Stomach smooth muscle (tissue), 2 donors: ENCODE results near the gene TMEFF2.

Experiments
- H3K27ac ChIP-seq: one replicate; pipeline ENCODE4 v1.7.0; 2013; ENCODE audit warnings: mild to moderate bottlenecking, low read length, inconsistent platforms
- H3K27me3 ChIP-seq, 2 donors: one replicate each; pipeline ENCODE4 v1.7.0; 2013; ENCODE audit warnings: low read length in 2 of 2; ENCODE audit not compliant: insufficient read depth in 2 of 2, control insufficient read depth in 1 of 2
- H3K36me3 ChIP-seq, 2 donors: one replicate each; pipeline ENCODE4 v1.7.0; 2013; ENCODE audit warnings: low read length in 2 of 2; ENCODE audit not compliant: control insufficient read depth in 2 of 2, insufficient read depth in 2 of 2
- H3K4me1 ChIP-seq: one replicate; pipeline ENCODE4 v1.7.0; 2013; ENCODE audit warnings: low read length; ENCODE audit not compliant: control insufficient read depth, insufficient read depth
- H3K4me3 ChIP-seq, 2 donors: one replicate each; pipeline ENCODE4 v1.7.0; 2013; ENCODE audit warnings: low read length in 2 of 2
- H3K9ac ChIP-seq, 2 donors: one replicate each; pipeline ENCODE4 v1.7.0; 2013; ENCODE audit warnings: low read length in 2 of 2, mild to moderate bottlenecking in 1 of 2
- H3K9me3 ChIP-seq, 2 donors: one replicate each; pipeline ENCODE4 v1.7.0; 2013; ENCODE audit warnings: low read length in 2 of 2; ENCODE audit not compliant: control insufficient read depth in 2 of 2
- donor health status: healthy.
- donor health status: Pancreatic carcinoma.

The TMEFF2 gene

GRCh38 chr2:191976436-191976835, 218.3 kb downstream of the TMEFF2 start:
- Histone ChIP-seq H3K27ac (no peak overlapping the region), H3K36me3 (no peaks in the 10 kb centered on the region), H3K4me1 (no peaks in the 10 kb centered on the region)

GRCh38 chr2:191974676-191975075, 220.1 kb downstream of the TMEFF2 start:
- no peak overlapping the region for H3K27ac ChIP-seq
- no peak overlapping the region for H3K9ac ChIP-seq
- no peaks in the 10 kb centered on the region for H3K9me3 ChIP-seq
- H3K4me1 ChIP-seq, result no peaks in the 10 kb centered on the region
- no peak overlapping the region for H3K4me3 ChIP-seq
- no peaks in the 10 kb centered on the region for H3K36me3 ChIP-seq
- H3K27me3 ChIP-seq, result no peaks in the 10 kb centered on the region

More at GRCh38 chr2:191976436-191976835, 218.3 kb downstream of the TMEFF2 start:
- no peak overlapping the region for H3K4me3 ChIP-seq
- no peaks in the 10 kb centered on the region for H3K9me3 ChIP-seq
- no peak overlapping the region for H3K9ac ChIP-seq
- H3K27me3 ChIP-seq, result no peaks in the 10 kb centered on the region

GRCh38 chr2:191970867-191971266, 223.9 kb downstream of the TMEFF2 start:
- H3K27me3 ChIP-seq, result no peaks in the 10 kb centered on the region
- no peak overlapping the region for H3K27ac ChIP-seq

GRCh38 chr2:191968120-191968519, 226.6 kb downstream of the TMEFF2 start:
- Histone ChIP-seq H3K36me3 (no peaks in the 10 kb centered on the region), H3K4me3 (no peak overlapping the region), H3K4me1 (no peaks in the 10 kb centered on the region), H3K9me3 (no peaks in the 10 kb centered on the region), H3K27ac (no peak overlapping the region), H3K27me3 (no peaks in the 10 kb centered on the region), H3K9ac (no peak overlapping the region)

More at GRCh38 chr2:191970867-191971266, 223.9 kb downstream of the TMEFF2 start:
- Histone ChIP-seq H3K9me3 (no peaks in the 10 kb centered on the region), H3K9ac (no peak overlapping the region), H3K36me3 (no peaks in the 10 kb centered on the region), H3K4me3 (no peak overlapping the region), H3K4me1 (no peaks in the 10 kb centered on the region)

DNA sequence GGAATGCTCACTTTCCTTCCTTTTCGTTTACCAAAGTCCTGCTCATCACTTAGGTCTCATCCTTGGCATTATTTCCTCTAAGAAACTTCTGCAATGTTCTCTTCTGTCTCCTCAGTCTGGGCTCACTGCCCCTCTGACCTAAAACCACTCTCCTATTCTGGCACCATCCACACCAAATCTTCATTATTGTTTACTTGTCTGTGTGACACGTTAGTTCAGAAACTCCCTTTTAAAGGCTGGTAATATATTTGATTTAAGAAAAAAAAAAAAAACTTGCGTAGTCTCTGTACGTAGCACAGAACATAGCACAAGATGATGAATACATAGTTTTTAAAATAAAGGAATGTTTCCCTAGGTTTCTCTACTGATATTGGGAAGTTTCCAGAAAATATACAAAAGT, 229.0 kb downstream of the TMEFF2 start:
- Histone ChIP-seq H3K4me1 (no peaks in the 10 kb centered on the region), H3K27me3 (no peaks in the 10 kb centered on the region), H3K27ac (no peak overlapping the region), H3K9me3 (no peaks in the 10 kb centered on the region), H3K9ac (no peak overlapping the region), H3K36me3 (no peaks in the 10 kb centered on the region), H3K4me3 (peak overlapping the region in 1 of 2 donors; percentile 28)

DNA sequence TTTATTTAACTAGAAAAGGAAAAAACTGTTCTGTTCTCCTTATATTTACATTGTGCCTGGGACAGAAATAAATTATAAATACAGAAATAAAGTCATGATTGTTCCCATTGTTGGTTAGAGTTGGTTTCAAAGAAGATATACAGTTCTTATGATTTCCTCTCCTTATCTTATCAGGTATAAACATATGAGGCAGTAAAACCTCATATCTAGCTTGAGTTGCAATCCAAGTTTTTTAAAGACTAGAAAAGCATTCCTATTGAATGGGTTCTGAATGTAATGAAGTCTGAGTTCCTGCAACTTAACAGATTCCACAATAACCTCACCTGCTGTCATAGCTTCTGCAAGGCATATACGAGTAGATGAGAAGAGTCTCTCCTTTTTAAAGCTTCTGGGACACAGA, 233.2 kb downstream of the TMEFF2 start:
- no peak overlapping the region for H3K4me3 ChIP-seq
- H3K27ac ChIP-seq, result no peak overlapping the region
- no peaks in the 10 kb centered on the region for H3K4me1 ChIP-seq
- no peaks in the 10 kb centered on the region for H3K9me3 ChIP-seq
- no peak overlapping the region for H3K9ac ChIP-seq
- H3K36me3 ChIP-seq, result no peaks in the 10 kb centered on the region
- no peaks in the 10 kb centered on the region for H3K27me3 ChIP-seq

GRCh38 chr2:191959209-191959608, 235.5 kb downstream of the TMEFF2 start:
- Histone ChIP-seq H3K27ac (no peak overlapping the region), H3K4me1 (no peaks in the 10 kb centered on the region), H3K27me3 (no peaks in the 10 kb centered on the region), H3K4me3 (no peak overlapping the region), H3K9me3 (no peaks in the 10 kb centered on the region), H3K36me3 (no peaks in the 10 kb centered on the region), H3K9ac (no peak overlapping the region)

DNA sequence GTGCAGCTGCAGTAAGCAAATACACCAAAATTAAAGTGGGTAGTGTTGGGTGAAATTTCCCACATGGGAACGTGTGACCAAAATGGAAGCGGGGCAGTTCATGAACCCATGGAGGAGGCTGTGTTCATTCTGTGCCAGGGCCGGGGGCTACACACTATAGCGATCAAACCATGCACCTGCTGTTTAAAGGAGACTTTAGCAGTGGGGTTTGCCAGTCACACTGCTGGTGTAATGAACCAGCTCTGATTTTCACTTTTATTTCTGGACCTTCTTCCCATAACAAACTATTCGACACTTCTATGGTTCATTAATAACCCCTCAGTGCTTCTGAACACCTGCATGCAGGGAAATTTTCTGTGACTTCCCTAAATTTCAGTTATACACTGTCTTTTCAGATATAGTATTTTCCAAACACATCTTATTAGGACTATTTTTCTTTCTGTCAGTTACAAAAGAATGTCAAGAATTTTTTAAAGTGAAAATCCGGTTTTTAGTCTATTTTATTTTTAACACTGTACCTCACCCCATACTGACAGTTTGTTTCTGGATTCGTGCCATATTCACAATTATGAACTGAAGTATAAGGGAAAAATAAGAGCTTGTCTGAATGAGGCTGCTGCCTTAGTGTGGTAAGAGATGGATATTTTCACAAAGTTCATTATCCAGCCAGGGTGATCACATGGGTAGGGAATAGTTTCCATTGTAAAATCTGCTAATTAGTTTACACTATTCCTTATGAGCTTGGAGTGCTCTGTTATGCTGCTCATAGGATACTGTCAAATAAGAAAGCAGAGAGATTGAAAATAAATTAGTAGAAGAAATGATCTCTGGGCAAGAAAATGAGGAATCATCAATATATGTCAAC, 236.5 kb downstream of the TMEFF2 start:
- Histone ChIP-seq H3K27ac (no peak overlapping the region), H3K4me1 (no peaks in the 10 kb centered on the region), H3K4me3 (no peak overlapping the region), H3K9ac (no peak overlapping the region), H3K36me3 (no peaks in the 10 kb centered on the region), H3K27me3 (no peaks in the 10 kb centered on the region), H3K9me3 (no peaks in the 10 kb centered on the region)

DNA sequence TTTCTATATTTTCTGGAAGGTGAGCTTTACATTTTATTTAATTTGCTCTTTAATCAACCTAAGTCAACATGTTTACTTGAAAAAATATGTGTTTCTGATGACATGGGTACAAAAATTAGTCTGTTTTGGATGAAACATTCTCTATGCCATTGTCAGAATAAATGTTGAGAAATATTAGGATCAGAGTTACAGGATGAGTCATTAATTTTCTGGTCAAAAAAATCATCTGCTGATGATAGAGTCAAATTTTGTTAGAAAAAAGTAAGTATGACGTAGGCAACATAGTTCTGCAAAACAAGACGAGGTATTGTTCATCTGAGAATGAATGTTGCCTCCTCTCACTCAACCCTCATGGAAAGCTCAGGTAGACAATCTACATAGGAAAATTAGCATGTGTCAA, 240.3 kb downstream of the TMEFF2 start:
- Histone ChIP-seq H3K9me3 (no peaks in the 10 kb centered on the region), H3K36me3 (no peaks in the 10 kb centered on the region), H3K4me1 (peaks cover 4% of the 10 kb centered on the region), H3K4me3 (no peak overlapping the region), H3K27me3 (no peaks in the 10 kb centered on the region), H3K9ac (no peak overlapping the region), H3K27ac (no peak overlapping the region)

DNA sequence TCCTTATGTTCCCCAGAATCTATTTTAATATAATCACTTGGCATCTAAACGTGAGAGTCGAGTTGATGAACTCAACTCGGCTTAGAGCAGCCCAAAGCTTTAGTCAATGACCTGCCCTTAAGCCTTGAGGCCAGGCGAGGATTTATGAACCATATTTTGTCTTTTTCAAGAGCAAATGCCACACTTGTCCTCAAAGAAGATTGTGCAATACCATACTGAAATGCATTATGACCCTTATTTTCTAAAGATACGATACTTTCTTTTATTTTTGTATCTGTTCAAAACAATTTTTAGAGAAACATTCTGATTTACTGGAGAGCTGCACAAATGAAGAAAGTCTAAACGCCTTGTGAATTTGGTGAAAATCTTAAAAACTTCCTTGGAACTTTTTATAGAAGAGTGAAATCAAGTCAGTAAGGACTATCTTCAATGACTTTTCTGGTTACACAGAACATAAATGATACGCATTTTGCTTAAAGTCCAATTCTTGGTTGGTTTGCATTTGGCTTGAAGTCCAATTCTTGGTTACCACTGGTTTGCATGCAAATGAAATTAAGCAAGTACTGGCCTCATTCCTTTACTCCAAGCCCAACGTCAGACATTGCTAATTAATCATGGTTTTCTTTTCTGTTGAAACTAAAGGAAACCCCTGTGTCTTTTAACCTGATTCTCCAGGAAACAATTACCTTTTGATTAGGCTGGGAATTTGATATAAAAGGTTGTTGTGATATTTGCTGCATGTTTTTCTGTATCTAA, 242.0 kb downstream of the TMEFF2 start:
- no peaks in the 10 kb centered on the region for H3K36me3 ChIP-seq
- no peaks in the 10 kb centered on the region for H3K27me3 ChIP-seq
- H3K4me3 ChIP-seq, result no peak overlapping the region
- H3K9ac ChIP-seq, result no peak overlapping the region
- H3K27ac ChIP-seq, result no peak overlapping the region
- H3K4me1 ChIP-seq, result peaks cover 4% of the 10 kb centered on the region
- no peaks in the 10 kb centered on the region for H3K9me3 ChIP-seq

DNA sequence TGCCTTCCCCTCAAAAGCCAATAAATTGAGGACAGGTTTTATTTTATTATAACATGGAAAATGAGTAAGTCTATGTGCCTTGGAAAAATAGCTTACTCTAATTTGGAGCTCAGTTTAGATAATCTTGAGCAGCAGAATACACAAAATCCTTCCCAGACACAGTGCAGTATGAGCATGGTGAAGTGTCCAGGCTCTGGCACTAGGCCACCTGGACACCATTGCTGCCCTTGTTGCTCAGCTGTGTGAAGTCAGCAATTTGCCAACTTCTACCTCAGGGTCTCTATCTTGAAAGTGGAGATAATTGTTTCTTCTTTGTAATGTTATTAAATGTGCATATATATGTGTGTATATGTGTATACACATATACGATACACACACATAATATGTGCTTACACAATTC, 242.9 kb downstream of the TMEFF2 start:
- no peaks in the 10 kb centered on the region for H3K36me3 ChIP-seq
- H3K9ac ChIP-seq, result no peak overlapping the region
- H3K9me3 ChIP-seq, result no peaks in the 10 kb centered on the region
- no peak overlapping the region for H3K27ac ChIP-seq
- H3K4me1 ChIP-seq, result peaks cover 4% of the 10 kb centered on the region
- no peak overlapping the region for H3K4me3 ChIP-seq
- no peaks in the 10 kb centered on the region for H3K27me3 ChIP-seq
